Psoas muscle (tissue), 8 donors: ENCODE measurements around the gene SASH3. TPM values are rescaled to one million over a fixed set of nuclear protein-coding genes. Genes with fewer than 3 reads are reported as not detected.
A peak's percentile ranks its signal among the peaks of the same experiment; 100 is the strongest.

Experiments used
- ATAC-seq, 4 donors: fragments of 200-7000 bp; cut with Tn5 transposase; one replicate each; pipeline ENCODE4 v1.9.1; 2020; ENCODE audit warnings: moderate library complexity in 3 of 4, mild to moderate bottlenecking in 2 of 4
- DNase-seq, 2 donors: peaks; one replicate each; pipeline ENCODE4 v3.0.0-alpha.2; 2020
- H3K27ac ChIP-seq: fragments of 200-600 bp; one replicate; pipeline ENCODE4 v1.8.0; 2022
- H3K27me3 ChIP-seq, 3 donors: fragments of 200-600 bp in 1 of 3; one replicate each; pipeline versions ENCODE4 v1.6.1 to v1.8.0; 2013 to 2022; ENCODE audit warnings: low read length in 2 of 3, mild to moderate bottlenecking in 2 of 3, moderate library complexity in 1 of 3; ENCODE audit not compliant: insufficient read depth in 3 of 3
- H3K36me3 ChIP-seq, 2 donors: fragments of 200-600 bp in 1 of 2; one replicate each; pipeline versions ENCODE4 v1.6.1 to v1.8.0; 2013 to 2022; ENCODE audit warnings: low read depth in 1 of 2, mild to moderate bottlenecking in 1 of 2, moderate library complexity in 1 of 2; ENCODE audit not compliant: insufficient read depth in 1 of 2
- H3K4me1 ChIP-seq: fragments of 200-600 bp; one replicate; pipeline ENCODE4 v1.8.0; 2022
- H3K4me3 ChIP-seq: fragments of 200-600 bp; one replicate; pipeline ENCODE4 v1.8.0; 2022; ENCODE audit warnings: mild to moderate bottlenecking
- H3K9me3 ChIP-seq: fragments of 200-600 bp; one replicate; pipeline ENCODE4 v1.8.0; 2022
- WGBS, 3 donors: extraction: QIAGEN DNeasy Blood & Tissue Kit; methylation state at CpG; one replicate each; pipeline versions ENCODE4 v1.1.6 to v1.1.7; 2013; 5-methylcytosine and 5-hydroxymethylcytosine counted together
- intact Hi-C, 2 donors: fragments of 100-400 bp; cut with DNase I; formaldehyde crosslinking; loops; one replicate each; pipeline versions ENCODE4 v1.11.0 to v1.14.2; 2022
- polyA plus RNA-seq, 3 donors: library from polyadenylated mRNA; stranded (reverse); fragments of 200-250 nt; gene quantifications; one replicate each; pipeline ENCODE4 v1.2.3, GENCODE V29; 2013
- total RNA-seq, 4 donors: library from RNA; stranded (reverse); fragmentation: NEBNext Ultra II Directional in 2 of 4; extraction: Animal tissue kit (Norgen Biotek cat#: 25700) in 2 of 4; gene quantifications; one replicate each; pipeline versions ENCODE4 v1.2.1 to v1.2.4, GENCODE V29; 2021 to 2023
- TF ChIP-seq, protein P1 (sequence below): fragments of 200-600 bp; IDR thresholded peaks from one replicate; pipeline ENCODE4 v1.8.0; 2022; ENCODE audit warnings: antibody characterized with exemption
- donor health status: healthy with polysubstance abuse.
- donor health status: DM: no; HTN: no; CAD: no; lungs with moderate emphysema.
- donor health status: Bipolar disorder and iron deficiency.
- donor health status: healthy.
- donor health status: DM: yes; HTN: yes; CAD: no.
- donor health status: DM: no; HTN: no; CAD: no.
- donor health status: DM: no; HTN: no; CAD: no.
- donor health status: DM: yes; HTN: yes; CAD: no.

The SASH3 gene
- total and polyA plus RNA-seq, 7 donors = 0.58 to 2.5 (median 2.2) TPM

DNA sequence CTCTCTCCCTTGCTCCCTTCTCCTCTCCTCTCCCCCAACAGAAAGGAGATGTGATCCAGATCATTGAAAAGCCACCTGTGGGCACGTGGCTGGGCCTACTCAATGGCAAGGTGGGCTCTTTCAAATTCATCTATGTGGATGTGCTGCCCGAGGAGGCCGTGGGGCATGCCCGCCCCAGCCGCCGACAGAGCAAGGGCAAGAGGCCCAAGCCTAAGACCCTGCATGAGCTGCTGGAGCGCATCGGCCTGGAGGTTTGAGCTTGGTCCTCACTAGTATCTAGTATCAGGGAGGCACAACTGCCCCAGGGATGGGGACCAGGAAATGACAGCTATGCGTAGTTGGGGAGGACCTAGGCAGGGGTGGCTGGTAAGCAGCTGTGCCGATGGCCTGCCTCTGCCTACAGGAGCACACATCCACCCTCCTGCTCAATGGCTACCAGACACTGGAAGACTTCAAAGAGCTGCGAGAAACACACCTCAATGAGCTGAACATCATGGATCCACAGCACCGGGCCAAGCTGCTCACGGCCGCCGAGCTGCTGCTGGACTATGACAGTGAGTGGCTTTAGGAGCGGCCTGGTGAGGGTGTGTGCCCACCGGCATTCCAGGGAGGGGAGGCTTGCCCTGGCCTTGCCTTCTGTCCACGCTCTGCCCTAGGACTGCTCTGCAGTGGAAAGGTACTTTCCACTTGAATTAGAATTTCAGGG is 13.0 kb downstream of the SASH3 start:
- Histone ChIP-seq H3K27me3 (peaks cover 0 to 6% (median 0%) of the 10 kb centered on the region in 3 donors), H3K4me1 (no peaks in the 10 kb centered on the region), H3K27ac (no peak overlapping the region), H3K4me3 (no peak overlapping the region), H3K9me3 (no peaks in the 10 kb centered on the region), H3K36me3 (no peaks in the 10 kb centered on the region)
- WGBS, 3 donors = 91 to 96% (median 94%) methylated on average over 13 to 18 of the region's 18 CpGs
- intact Hi-C loops = no loop called here
- ATAC-seq (no peak), DNase-seq (no peak)
- TF ChIP-seq, protein P1, sequence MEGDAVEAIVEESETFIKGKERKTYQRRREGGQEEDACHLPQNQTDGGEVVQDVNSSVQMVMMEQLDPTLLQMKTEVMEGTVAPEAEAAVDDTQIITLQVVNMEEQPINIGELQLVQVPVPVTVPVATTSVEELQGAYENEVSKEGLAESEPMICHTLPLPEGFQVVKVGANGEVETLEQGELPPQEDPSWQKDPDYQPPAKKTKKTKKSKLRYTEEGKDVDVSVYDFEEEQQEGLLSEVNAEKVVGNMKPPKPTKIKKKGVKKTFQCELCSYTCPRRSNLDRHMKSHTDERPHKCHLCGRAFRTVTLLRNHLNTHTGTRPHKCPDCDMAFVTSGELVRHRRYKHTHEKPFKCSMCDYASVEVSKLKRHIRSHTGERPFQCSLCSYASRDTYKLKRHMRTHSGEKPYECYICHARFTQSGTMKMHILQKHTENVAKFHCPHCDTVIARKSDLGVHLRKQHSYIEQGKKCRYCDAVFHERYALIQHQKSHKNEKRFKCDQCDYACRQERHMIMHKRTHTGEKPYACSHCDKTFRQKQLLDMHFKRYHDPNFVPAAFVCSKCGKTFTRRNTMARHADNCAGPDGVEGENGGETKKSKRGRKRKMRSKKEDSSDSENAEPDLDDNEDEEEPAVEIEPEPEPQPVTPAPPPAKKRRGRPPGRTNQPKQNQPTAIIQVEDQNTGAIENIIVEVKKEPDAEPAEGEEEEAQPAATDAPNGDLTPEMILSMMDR = no peak

DNA sequence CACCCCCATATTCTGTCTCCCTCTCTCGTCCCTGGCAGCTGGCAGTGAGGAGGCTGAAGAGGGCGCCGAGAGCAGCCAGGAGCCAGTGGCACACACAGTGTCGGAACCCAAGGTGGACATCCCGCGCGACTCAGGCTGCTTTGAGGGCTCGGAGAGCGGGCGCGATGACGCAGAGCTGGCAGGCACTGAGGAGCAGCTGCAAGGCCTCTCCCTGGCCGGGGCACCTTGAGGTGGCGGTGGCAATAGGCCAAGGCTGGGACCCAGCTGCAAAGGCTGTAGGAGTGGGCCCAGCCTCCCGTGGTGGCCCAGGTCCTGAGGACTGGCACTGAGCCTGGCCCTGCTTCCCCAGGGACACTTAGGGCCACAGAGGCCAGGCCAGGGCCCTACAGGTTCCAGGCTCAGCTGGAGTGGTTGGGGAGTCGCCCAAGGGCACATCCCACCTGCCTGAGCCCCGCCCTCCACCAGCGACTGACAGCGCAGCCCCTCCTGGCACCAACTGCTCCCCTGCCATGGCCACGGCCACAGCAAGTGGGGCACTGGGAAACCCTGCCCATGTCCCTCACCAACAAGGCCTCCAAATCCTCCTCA is 13.9 kb downstream of the SASH3 start:
- intact Hi-C loops = no loop called here
- no peak overlapping the region for H3K4me3 ChIP-seq
- peaks cover 0 to 6% (median 0%) of the 10 kb centered on the region in 3 donors for H3K27me3 ChIP-seq
- no peaks in the 10 kb centered on the region for H3K36me3 ChIP-seq
- WGBS, 3 donors = 44 to 60% (median 51%) methylated on average over 15 to 20 of the region's 20 CpGs
- DNase-seq = no peak
- H3K9me3 ChIP-seq = no peaks in the 10 kb centered on the region
- no peak overlapping the region for H3K27ac ChIP-seq
- no peaks in the 10 kb centered on the region for H3K4me1 ChIP-seq
- TF ChIP-seq, protein P1 = no peak
- peak in 1 of 4 donors; percentile 17 for ATAC-seq

DNA sequence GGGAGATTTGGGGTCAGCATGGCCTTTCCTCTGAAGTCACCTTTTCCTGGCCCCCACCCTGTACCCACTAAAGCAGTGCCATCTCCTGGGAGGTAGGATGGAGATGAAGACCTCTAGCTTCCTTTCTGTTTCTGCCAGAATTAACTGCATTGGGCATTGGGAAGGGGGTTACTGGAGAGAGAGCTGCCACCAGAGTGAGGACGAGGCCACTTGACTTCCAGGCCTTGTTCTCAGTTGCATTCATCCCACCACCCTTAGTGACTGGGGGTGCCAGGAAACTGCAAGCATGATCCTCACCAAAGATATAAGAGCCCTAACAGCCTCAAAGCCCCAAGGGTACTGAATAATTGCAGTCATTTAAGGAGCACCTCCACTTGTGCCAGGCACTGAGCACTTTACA is 15.8 kb downstream of the SASH3 start:
- 96 to 100% (median 100%) methylated on average over 1 of the region's 1 CpG for WGBS, 3 donors
- intact Hi-C loops = no loop called here
- H3K36me3 ChIP-seq = no peaks in the 10 kb centered on the region
- H3K27me3 ChIP-seq = peaks cover 0 to 6% (median 0%) of the 10 kb centered on the region in 3 donors
- H3K4me3 ChIP-seq = no peak overlapping the region
- no peak for DNase-seq
- no peak overlapping the region for H3K27ac ChIP-seq
- H3K4me1 ChIP-seq = no peaks in the 10 kb centered on the region
- TF ChIP-seq, protein P1 = no peak
- no peak for ATAC-seq
- no peaks in the 10 kb centered on the region for H3K9me3 ChIP-seq

DNA sequence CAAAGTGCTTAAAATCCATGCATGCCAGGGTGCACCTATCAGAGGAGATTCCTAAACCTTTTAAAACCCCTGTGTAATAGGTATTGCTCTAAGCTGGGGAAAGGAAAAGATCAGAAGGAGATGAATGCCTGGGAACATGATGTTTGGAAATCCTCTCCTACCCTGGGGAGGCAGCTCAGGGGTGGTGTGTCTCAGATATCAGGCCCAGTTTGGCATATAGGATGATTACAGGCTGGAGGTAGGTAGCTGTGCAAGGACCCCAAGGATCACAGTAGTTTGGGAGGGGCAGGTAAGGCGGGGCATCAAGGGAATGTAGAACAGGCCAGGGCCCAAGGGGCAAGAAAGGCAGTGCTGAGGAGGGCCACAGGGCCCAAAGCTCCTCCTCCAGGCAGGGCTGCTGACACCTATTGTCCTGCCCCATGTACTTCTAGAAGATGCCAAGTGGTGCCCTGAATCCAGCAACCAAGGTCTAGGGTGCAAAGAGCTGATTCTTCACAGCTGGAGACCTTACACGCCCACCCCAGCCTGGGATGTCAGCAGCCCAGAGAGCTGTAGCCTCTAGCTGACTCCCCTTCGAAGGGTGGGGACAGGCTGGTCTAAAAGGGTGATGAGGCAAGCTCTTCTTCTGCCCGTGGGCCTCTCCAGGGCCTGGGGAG is 17.6 kb downstream of the SASH3 start:
- 70 to 100% (median 85%) methylated on average over 3 to 4 of the region's 4 CpGs for WGBS, 3 donors
- intact Hi-C loops = no loop called here
- H3K27me3 ChIP-seq = peaks cover 0 to 6% (median 0%) of the 10 kb centered on the region in 3 donors
- H3K9me3 ChIP-seq = no peaks in the 10 kb centered on the region
- no peak for ATAC-seq
- H3K4me3 ChIP-seq = no peak overlapping the region
- TF ChIP-seq, protein P1 = no peak
- no peaks in the 10 kb centered on the region for H3K4me1 ChIP-seq
- H3K36me3 ChIP-seq = no peaks in the 10 kb centered on the region
- no peak overlapping the region for H3K27ac ChIP-seq
- no peak for DNase-seq
